HG02642 (cell line): ENCODE results near the gene GPC3.

Experiments used
- ATAC-seq: cut with Tn5 transposase; IDR thresholded peaks from one replicate; pipeline ENCODE4 v1.9.1; 2021; ENCODE audit warnings: mild to moderate bottlenecking; ENCODE audit not compliant: unreplicated experiment, poor library complexity

GPC3 gene

DNA sequence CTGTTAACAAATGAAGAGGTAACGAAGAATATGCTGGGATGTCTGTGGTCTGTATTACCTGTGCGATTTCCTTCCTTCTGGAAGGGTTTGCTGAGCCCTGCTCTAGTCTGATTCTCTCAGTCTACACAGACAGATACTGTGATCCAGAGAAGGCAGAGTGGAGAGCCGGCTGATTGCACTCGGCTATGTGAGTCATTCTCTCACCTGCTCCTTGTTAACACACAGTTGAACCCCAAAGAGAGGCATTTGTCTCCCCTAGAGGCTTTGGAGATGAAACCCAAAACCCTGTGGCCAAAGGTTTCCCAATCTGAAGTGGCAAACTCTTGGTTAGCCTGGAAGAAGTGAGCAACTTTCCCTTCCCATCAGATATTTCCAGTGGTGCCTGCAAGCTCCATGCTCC, 492.0 kb downstream of the GPC3 start:
- no peak for ATAC-seq

- ATAC-seq, result no peak
Observed at GRCh38 chrX:133490955-133491354, 494.4 kb downstream of the GPC3 start.
